GM19467 (cell line): ENCODE results near the gene TXNDC8.
"Not testable (repeated sequence)": the region's sequence is repeated elsewhere in the genome, so short reads cannot be mapped to it uniquely, and the experiment has no call there.

Experiments used
- ATAC-seq: cut with Tn5 transposase; IDR thresholded peaks from one replicate; pipeline ENCODE4 v1.9.1; 2021; ENCODE audit warnings: mild to moderate bottlenecking, moderate library complexity; ENCODE audit not compliant: unreplicated experiment

Gene TXNDC8

GRCh38 chr9:110328763-110329162 lies 8.9 kb downstream of the TXNDC8 start:
- no peak for ATAC-seq

- ATAC-seq: no peak
These were observed 9.9 kb downstream of the TXNDC8 start for GRCh38 chr9:110327716-110328115.

- no peak for ATAC-seq
These were observed 13.8 kb downstream of the TXNDC8 start for GRCh38 chr9:110323818-110324217.

GRCh38 chr9:110320651-110321445 lies 16.8 kb downstream of the TXNDC8 start:
- ATAC-seq: no peak

GRCh38 chr9:110319781-110320492 lies 17.7 kb downstream of the TXNDC8 start:
- ATAC-seq: no peak

- ATAC-seq: no peak
These were observed 19.8 kb downstream of the TXNDC8 start for GRCh38 chr9:110317911-110318310.

GRCh38 chr9:110316261-110317075 lies 21.2 kb downstream of the TXNDC8 start:
- peak; percentile 95 for ATAC-seq

- ATAC-seq: not testable (repeated sequence)
These were observed 25.7 kb downstream of the TXNDC8 start for GRCh38 chr9:110311978-110312377.

- no peak for ATAC-seq
These were observed 28.0 kb downstream of the TXNDC8 start for GRCh38 chr9:110309681-110310080.

- ATAC-seq: peak; percentile 48
These were observed 29.0 kb downstream of the TXNDC8 start for GRCh38 chr9:110308633-110309038.

- ATAC-seq: no peak
These were observed 30.5 kb downstream of the TXNDC8 start for GRCh38 chr9:110307191-110307590.

- ATAC-seq: no peak
These were observed 34.5 kb downstream of the TXNDC8 start for GRCh38 chr9:110303133-110303532.

GRCh38 chr9:110298043-110298605 lies 39.5 kb downstream of the TXNDC8 start:
- no peak for ATAC-seq

- no peak for ATAC-seq
These were observed 44.4 kb downstream of the TXNDC8 start for GRCh38 chr9:110293248-110293647.

- no peak for ATAC-seq
These were observed 45.6 kb downstream of the TXNDC8 start for GRCh38 chr9:110291921-110292557.

GRCh38 chr9:110290001-110290400 lies 47.7 kb downstream of the TXNDC8 start:
- no peak for ATAC-seq

GRCh38 chr9:110288503-110288902 lies 49.2 kb downstream of the TXNDC8 start:
- no peak for ATAC-seq

GRCh38 chr9:110287289-110287680 lies 50.4 kb downstream of the TXNDC8 start:
- no peak for ATAC-seq

- no peak for ATAC-seq
These were observed 53.3 kb downstream of the TXNDC8 start for GRCh38 chr9:110284211-110284844.

GRCh38 chr9:110283751-110284150 lies 53.9 kb downstream of the TXNDC8 start:
- ATAC-seq: no peak
